Activated CD8-positive, alpha-beta memory T cell treated with anti-CD3 and anti-CD28 coated beads for 4 hours (primary cell): ENCODE data around the gene NID1.

Experiments
- DNase-seq, 2 donors: peaks; one replicate each; pipeline ENCODE4 v3.0.0-alpha.2; 2020; ENCODE audit warnings: low read depth in 2 of 2

The NID1 gene

GRCh38 chr1:235958021-235958420 is 106.9 kb downstream of the NID1 start:
- no peak for DNase-seq

DNA sequence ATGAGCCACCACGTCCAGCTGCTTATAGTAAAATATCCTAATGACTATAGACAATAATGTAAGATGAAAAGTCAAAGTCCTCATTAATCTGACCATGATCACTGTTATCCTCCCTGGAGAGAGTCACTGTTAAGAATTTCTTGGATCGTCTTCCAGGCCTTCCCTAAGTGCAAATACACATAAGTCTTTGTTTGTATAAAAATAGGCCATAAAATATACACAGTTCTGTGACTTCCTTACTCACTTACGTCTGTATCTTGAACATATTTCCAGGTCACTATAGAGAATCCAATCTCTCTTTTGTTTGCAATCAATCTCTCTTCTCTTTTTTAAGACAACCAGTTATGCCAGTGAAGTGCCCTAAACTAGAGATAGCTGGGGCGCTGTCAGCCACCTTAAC is 109.1 kb downstream of the NID1 start:
- DNase-seq = no peak

DNA sequence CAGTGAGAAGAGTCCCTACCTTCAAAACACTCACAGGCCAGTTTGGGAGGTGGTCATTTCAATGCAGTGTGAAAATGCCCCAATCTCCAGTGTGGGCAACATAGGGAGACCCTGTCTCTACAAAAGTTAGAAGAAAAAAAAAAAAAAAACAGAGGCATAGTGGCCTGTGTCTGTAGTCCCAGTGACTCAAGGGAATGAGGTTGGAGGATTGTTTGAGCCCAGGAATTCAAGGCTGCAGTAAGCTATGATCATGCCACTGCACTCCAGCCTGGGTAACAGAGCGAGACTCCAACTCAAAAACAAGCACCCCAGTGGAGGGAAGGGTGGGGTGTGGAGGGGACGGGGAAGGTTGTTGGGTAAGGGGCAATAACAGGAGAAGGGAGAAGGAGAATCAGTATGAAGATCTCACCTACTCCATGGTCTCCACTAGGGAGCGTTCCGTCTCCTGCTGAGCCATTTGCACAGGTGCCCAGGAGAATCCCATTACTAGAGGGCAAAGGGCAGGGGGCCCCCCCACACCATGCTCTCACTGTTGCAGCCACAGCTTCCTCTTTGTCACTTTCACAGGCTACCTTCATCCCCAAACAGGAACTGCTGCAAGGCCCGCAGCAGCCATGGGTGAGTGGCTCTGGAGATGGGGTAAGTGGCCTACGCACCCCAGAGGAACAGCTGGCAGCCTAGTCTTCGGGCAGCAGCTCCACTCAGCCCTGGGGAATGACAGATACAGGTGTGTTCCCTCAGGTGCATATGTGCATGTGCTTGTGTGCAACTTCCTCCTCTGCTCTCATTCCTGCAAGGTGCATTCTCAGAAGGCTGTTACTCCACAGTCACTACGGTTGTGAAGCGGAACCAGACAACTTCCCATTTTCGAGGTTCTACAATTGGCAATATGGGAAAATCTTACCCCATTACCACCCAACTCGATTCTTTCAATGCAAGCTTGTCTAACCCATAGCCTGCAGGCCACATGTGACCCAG is 110.3 kb downstream of the NID1 start:
- DNase-seq = peak in 1 of 2 donors; percentile 17

DNA sequence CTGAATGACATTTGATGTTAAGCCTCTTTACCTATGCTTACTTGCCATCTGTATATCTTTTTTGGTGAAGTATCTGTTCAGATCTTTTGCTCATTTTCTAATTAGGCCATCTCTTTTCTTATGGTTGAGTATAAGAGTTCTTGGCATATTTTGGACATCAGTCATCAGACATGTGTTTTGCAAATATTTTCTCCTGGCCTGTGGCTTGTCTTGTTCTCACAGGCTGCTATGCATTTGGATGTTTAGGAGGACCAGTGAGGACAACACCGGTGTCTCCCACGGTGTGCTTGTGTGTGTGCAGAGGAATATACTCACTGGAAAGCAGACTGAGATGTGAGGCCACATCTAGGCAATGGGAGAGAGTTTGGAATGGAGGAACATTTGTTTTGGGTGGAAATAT is 111.1 kb downstream of the NID1 start:
- DNase-seq = no peak

DNA sequence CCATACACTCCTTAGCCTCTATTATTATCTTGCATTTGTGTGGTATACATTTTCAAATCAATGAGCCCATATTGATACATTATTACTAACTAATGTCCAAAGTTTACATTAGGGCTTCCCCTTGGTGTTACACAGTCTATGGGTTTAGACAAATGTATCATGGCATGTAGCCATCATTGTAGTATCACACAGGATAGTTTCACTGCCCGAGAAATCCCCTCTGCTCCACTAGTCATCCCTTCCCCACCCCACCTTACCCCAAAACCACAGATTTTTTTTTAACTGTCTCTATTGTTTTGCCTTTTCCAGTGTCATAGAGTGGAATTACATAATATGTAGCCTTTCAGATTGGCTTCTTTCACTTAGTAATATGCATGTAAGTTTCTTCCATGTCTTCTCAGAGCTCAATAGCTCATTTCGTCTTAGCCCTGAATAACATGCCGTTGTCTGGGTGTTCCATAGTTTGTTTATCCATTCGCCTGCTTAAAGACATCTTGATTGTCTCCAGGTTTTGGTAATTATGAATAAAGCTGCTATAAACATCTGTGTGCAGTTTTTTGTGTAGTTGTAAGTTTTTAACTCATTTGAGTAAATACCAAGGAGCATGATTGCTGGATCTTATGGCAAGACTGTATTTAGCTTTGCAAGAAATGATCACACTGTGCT is 111.8 kb downstream of the NID1 start:
- DNase-seq = no peak

GRCh38 chr1:235951661-235952060 is 113.2 kb downstream of the NID1 start:
- DNase-seq = no peak

DNA sequence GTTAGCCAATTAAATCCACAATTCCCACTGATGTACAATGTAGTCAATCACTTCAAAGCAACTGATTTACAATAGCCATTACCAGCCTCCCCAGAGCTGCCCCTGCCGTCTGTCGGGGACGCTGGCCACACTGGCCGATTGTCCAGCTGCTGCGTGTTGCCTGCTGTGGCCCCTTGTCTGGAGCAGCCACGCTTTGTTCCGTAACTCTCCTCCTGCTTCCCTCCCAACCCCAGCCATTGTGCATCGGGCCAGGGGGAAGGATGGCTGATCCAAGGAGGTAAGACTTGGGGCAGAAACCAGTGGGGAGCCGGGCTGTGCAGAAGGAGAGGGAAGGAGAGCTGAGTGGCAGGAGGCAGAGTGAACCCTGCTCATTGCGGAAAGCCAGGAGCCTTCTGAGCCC is 114.6 kb downstream of the NID1 start:
- DNase-seq = no peak

DNA sequence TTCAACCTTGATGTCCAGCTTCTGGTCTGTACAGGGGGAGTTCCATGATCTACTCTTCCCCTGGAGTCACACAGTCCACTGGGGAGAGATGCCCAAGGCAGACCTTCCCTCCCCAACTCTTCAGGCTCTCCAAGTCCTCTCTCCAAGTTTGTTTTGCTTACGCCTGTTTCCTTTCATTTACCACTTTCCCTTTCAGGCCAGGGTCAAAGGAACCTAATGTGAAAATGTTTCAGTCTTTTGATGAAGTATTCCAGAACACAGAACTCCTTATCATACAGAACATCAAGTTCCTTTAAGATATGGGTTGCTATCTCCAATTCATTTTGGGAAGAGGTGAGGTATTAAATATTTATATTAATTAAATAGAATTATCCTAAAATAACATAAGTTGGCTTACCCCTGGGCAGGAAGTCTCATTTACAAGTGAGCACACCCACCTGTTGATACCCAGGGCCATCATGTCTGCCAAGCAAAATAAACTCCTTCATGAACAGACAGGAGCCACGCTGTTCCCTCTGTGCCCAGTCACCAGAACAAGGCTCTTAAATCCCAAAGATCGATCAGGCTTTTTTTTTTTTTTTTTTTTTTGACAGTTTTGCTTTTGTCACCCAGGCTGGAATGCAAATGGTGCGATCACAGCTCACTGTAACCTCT is 116.0 kb downstream of the NID1 start:
- DNase-seq = no peak

DNA sequence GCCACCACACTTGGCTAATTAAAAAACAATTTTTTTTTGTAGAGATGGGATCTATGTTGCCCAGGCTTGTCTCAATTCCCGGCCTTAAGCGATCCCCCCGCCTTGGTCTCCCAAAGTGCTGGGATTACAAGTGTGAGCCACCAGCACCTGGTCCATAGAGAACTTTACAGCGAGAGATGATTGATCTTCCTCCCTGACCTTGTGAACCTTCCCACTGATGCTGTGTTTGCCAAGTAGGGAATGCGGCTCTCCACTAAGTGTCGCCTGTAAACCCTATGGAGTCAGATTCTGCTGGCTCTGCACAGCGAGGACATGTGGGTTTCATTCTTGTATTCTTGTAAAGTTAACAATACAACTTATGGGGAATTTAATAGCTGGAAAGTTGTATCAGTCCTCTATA is 116.9 kb downstream of the NID1 start:
- DNase-seq = no peak

GRCh38 chr1:235946571-235946981 is 118.3 kb downstream of the NID1 start:
- DNase-seq = no peak

DNA sequence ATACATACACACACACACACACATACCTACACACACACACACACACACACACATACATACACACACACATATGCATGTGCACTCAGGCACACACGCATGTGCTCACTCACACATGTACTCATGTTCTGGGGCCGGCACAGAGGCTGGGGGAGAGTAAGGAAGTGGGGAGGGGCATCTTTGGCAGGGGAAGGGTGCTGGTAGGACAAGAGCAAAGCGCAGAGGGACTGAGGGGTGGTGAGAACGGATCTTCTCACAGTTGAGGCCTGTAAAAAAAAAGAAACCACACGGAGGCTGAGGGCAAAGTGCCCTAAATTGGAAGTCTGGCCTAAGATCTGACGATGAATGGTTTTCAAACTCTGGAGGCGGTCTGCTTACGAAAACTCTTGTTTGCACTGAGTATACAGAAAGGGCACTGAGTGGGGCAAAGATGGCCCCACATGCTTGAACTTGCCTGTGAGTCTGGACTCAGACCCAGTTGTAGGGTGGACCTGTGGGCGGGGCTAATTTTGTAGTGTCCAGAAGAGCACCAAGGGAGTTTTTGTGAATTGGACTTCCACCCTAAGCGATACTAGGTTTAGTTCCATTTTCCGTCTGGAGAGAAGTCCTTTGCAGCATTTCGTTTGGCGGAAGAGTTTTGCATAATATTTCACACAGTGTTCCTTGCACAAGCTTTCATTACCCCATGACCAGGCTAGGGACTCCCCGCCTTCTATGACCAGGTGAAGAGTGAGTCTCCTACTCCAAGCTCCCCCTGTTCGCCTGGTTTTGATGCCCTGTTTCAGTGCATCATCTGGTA is 118.9 kb downstream of the NID1 start:
- no peak for DNase-seq

- DNase-seq = no peak
These were observed 121.2 kb downstream of the NID1 start for GRCh38 chr1:235943581-235944114.

GRCh38 chr1:235942979-235943575 is 121.8 kb downstream of the NID1 start:
- DNase-seq = no peak

GRCh38 chr1:235942625-235942934 is 122.3 kb downstream of the NID1 start:
- no peak for DNase-seq

DNA sequence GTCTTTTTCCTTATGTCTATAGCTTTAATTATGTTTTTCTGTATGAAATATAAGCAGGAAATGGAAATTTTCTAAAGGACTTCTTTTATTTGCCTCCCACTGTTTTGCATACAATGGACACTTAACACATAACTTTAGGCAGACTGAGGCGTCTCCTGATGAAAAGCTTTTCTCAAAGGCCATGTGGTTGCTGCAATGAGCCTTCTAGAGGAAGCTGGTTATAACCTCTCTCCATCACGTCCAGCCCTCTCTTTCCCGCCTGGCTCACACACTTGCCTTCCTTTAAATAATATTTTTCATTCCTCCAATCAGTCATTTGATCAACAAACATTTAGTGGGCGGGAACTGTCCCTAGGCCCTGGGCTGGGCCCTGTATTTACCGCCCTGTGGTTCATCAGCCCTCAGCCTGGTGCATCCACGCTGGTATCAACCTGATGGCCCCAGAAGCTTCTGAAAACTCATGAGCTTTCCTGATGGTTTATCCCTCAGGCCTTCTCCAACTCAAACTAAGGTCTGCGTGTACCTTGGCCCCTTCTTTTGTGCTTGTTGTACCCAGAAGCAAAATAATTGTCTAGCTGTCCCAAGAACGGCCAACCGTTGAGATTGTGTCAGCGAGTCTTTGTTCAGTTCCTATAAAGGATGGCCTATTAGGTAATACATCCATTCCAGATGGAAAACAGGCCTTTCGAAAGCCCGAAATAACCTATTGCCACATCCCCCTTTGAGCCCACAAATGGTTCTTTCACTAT is 122.8 kb downstream of the NID1 start:
- DNase-seq = no peak

DNA sequence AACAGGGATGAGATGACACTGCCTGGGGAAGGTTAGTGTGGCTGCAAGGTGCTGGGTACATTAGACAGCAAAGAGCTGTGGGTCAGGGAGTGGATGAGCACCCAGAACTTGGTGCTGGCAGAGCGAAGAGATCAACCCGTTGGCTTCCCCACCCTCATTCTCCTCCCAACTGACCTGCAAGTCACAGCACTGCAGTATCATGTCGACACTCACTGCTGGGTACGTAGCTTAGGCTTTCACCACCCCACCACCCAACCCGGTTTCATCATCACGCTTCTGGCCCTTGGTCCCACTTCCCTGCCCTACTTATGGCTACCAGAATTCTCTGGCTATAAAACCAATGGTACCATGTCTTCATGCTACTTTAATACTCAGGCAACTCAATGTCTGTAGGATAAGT is 124.6 kb downstream of the NID1 start:
- no peak for DNase-seq

GRCh38 chr1:235939480-235939775 is 125.5 kb downstream of the NID1 start:
- DNase-seq = no peak

- DNase-seq = no peak
These were observed 126.0 kb downstream of the NID1 start for GRCh38 chr1:235938709-235939479.

DNA sequence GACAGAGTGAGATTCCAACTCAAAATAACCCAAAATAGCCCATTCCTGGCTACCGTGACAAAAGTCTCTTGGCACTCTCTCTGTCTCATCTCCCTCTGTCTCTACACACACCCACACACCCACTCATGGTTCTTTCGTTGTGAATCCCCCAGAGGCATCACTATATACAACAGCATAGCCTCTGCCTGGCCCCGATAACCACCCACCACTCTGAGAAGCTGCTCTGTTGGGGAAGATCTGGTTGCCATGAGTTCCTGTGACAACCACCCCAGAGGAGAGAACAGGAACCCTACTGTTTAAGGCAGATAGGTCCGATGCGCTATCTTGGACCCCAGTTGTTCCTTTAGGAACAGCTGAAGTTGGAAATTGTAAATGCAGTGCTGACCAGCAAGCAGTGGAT is 127.8 kb downstream of the NID1 start:
- DNase-seq = no peak
